BLaER1 treated with 17β-estradiol and CSF1 and Interleukin-3, amounts not matched to agents 10 nM and 100 nM (cell line): ENCODE measurements around the gene CYB5RL.

Experiments
- H3K27ac ChIP-seq, 11 experiments: shearing (Covaris generic); formaldehyde crosslinking; 2 replicates each; pipeline ENCODE4 v1.8.1; 2022
- H3K27me3 ChIP-seq, 11 experiments: shearing (Covaris generic); formaldehyde crosslinking; 2 replicates each; pipeline ENCODE4 v1.8.1; 2022
- H3K36me3 ChIP-seq, 11 experiments: shearing (Covaris generic); formaldehyde crosslinking; 2 replicates each; pipeline ENCODE4 v1.8.1; 2022
- H3K4me1 ChIP-seq, 10 experiments: shearing (Covaris generic); formaldehyde crosslinking; 2 replicates each; pipeline ENCODE4 v1.8.1; 2022
- H3K4me2 ChIP-seq, 11 experiments: shearing (Covaris generic); formaldehyde crosslinking; 2 replicates each; pipeline ENCODE4 v1.8.1; 2022
- H3K4me3 ChIP-seq, 10 experiments: shearing (Covaris generic); formaldehyde crosslinking; 2 replicates each; pipeline ENCODE4 v1.8.1; 2022
- H3K9ac ChIP-seq, 11 experiments: shearing (Covaris generic); formaldehyde crosslinking; 2 replicates each; pipeline ENCODE4 v1.8.1; 2022
- H3K9me3 ChIP-seq, 11 experiments: shearing (Covaris generic); formaldehyde crosslinking; replicated peaks in 1 of 11; 2 replicates each; pipeline ENCODE4 v1.8.1; 2022
- H4K20me1 ChIP-seq, 11 experiments: shearing (Covaris generic); formaldehyde crosslinking; 2 replicates each; pipeline ENCODE4 v1.8.1; 2022
- Cebpa-rat ChIP-seq, 11 experiments: shearing (Covaris generic); IDR thresholded peaks; 2 replicates each; pipeline ENCODE4 v1.8.1; 2022

Gene CYB5RL

DNA sequence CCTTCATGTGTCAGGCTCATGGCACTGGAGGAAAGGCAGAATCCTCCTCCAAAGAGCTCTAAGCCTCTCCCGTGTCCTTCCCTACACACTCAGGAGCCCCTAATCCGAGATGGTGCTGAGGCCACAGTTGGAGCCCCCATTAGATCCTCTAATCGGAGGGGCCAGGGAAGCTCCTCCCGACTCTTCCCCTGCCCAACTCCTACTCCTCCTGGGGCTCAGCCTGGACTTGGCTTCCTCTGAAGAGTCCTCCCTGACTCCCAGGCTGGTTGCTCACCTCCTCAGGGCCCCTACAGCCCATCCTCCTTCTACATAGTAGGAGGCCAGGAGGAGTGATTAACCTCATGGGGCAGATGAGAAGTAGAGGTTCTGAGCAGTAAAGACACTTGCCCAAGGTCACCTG, 25.7 kb downstream of the CYB5RL start:
- Histone ChIP-seq H3K27me3 (no peaks in the 10 kb centered on the region), H3K4me2 (peak overlapping the region in 10 of 11 experiments; percentile 18 to 72 (median 51); a peak in 19 of 22 replicates), H3K4me1 (peaks cover 16 to 43% (median 35%) of the 10 kb centered on the region in 10 experiments; a peak in 19 of 20 replicates), H3K4me3 (no peak overlapping the region), H4K20me1 (0 out of 22 replicates have a peak, but pooled peaks cover 0 to 4% (median 0%) of the 10 kb centered on the region in 11 experiments), H3K9me3 (no peaks in the 10 kb centered on the region), H3K9ac (peak overlapping the region in 3 of 11 experiments; percentile 7 to 37 (median 27); a peak in 1 of 22 replicates), H3K36me3 (peaks cover 4 to 29% (median 14%) of the 10 kb centered on the region in 11 experiments; a peak in 13 of 22 replicates), H3K27ac (peak overlapping the region in 7 of 11 experiments; percentile 11 to 77 (median 64); a peak in 8 of 22 replicates)
- TF ChIP-seq Cebpa-rat (IDR thresholded peaks at IDR 0.05) = no peak

GRCh38 chr1:54173681-54174080, 26.1 kb downstream of the CYB5RL start:
- 0 out of 22 replicates have a peak, but pooled peaks cover 0 to under 1% (median 0%) of the 10 kb centered on the region in 11 experiments for H4K20me1 ChIP-seq
- H3K4me3 ChIP-seq = no peak overlapping the region
- peak overlapping the region; percentile 3 to 72 (median 49); a peak in 20 of 22 replicates for H3K4me2 ChIP-seq
- peaks cover 0 to 26% (median 9%) of the 10 kb centered on the region in 11 experiments; a peak in 12 of 22 replicates for H3K36me3 ChIP-seq
- H3K9me3 ChIP-seq = no peaks in the 10 kb centered on the region
- H3K4me1 ChIP-seq = peaks cover 16 to 43% (median 35%) of the 10 kb centered on the region in 10 experiments; a peak in 19 of 20 replicates
- peak overlapping the region in 3 of 11 experiments; percentile 7 to 37 (median 14); a peak in 1 of 22 replicates for H3K9ac ChIP-seq
- no peak for TF ChIP-seq Cebpa-rat (IDR thresholded peaks at IDR 0.05)
- peak overlapping the region in 7 of 11 experiments; percentile 11 to 77 (median 71); a peak in 13 of 22 replicates for H3K27ac ChIP-seq
- H3K27me3 ChIP-seq = no peaks in the 10 kb centered on the region

GRCh38 chr1:54172614-54173599, 26.9 kb downstream of the CYB5RL start:
- peak overlapping the region in 9 of 11 experiments; percentile 11 to 64 (median 39); a peak in 14 of 22 replicates for H3K9ac ChIP-seq
- H3K4me2 ChIP-seq = peak overlapping the region; percentile 3 to 72 (median 49); a peak in 20 of 22 replicates
- TF ChIP-seq Cebpa-rat (IDR thresholded peaks at IDR 0.05) = no peak
- peaks cover 16 to 43% (median 35%) of the 10 kb centered on the region in 10 experiments; a peak in 19 of 20 replicates for H3K4me1 ChIP-seq
- peaks cover 0 to 18% (median 5%) of the 10 kb centered on the region in 11 experiments; a peak in 9 of 22 replicates for H3K36me3 ChIP-seq
- peak overlapping the region in 8 of 11 experiments; percentile 42 to 77 (median 68); a peak in 17 of 22 replicates for H3K27ac ChIP-seq
- H3K27me3 ChIP-seq = no peaks in the 10 kb centered on the region
- H3K9me3 ChIP-seq = no peaks in the 10 kb centered on the region
- H3K4me3 ChIP-seq = no peak overlapping the region
- H4K20me1 ChIP-seq = no peaks in the 10 kb centered on the region

- Histone ChIP-seq H3K4me3 (no peak overlapping the region), H3K27me3 (no peaks in the 10 kb centered on the region), H3K4me1 (peaks cover 16 to 43% (median 35%) of the 10 kb centered on the region in 10 experiments; a peak in 19 of 20 replicates), H3K36me3 (peaks cover 0 to 18% (median 5%) of the 10 kb centered on the region in 11 experiments; a peak in 7 of 22 replicates), H4K20me1 (no peaks in the 10 kb centered on the region), H3K9me3 (no peaks in the 10 kb centered on the region), H3K27ac (peak overlapping the region in 3 of 11 experiments; percentile 21 to 75 (median 71); a peak in 2 of 22 replicates), H3K4me2 (peak overlapping the region in 8 of 11 experiments; percentile 2 to 72 (median 32); a peak in 12 of 22 replicates), H3K9ac (no peak overlapping the region)
- no peak for TF ChIP-seq Cebpa-rat (IDR thresholded peaks at IDR 0.05)
Measured at GRCh38 chr1:54171606-54172005, 28.2 kb downstream of the CYB5RL start.

GRCh38 chr1:54171016-54171415, 28.8 kb downstream of the CYB5RL start:
- no peak overlapping the region for H3K4me3 ChIP-seq
- H3K9ac ChIP-seq = peak overlapping the region in 1 of 11 experiments; percentile 33; a peak in 1 of 22 replicates
- peak overlapping the region in 8 of 11 experiments; percentile 2 to 72 (median 32); a peak in 12 of 22 replicates for H3K4me2 ChIP-seq
- no peaks in the 10 kb centered on the region for H3K9me3 ChIP-seq
- H3K36me3 ChIP-seq = peaks cover 0 to 18% (median 5%) of the 10 kb centered on the region in 11 experiments; a peak in 7 of 22 replicates
- H4K20me1 ChIP-seq = no peaks in the 10 kb centered on the region
- no peak for TF ChIP-seq Cebpa-rat (IDR thresholded peaks at IDR 0.05)
- no peaks in the 10 kb centered on the region for H3K27me3 ChIP-seq
- H3K4me1 ChIP-seq = peaks cover 16 to 43% (median 35%) of the 10 kb centered on the region in 10 experiments; a peak in 19 of 20 replicates
- peak overlapping the region in 2 of 11 experiments; percentile 14 to 71; a peak in 2 of 22 replicates for H3K27ac ChIP-seq

GRCh38 chr1:54169068-54169467, 30.8 kb downstream of the CYB5RL start:
- H3K27me3 ChIP-seq = no peaks in the 10 kb centered on the region
- H3K36me3 ChIP-seq = peaks cover 0 to 7% (median 0%) of the 10 kb centered on the region in 11 experiments; a peak in 4 of 22 replicates
- no peak overlapping the region for H3K9ac ChIP-seq
- H4K20me1 ChIP-seq = no peaks in the 10 kb centered on the region
- H3K9me3 ChIP-seq = no peaks in the 10 kb centered on the region
- TF ChIP-seq Cebpa-rat (IDR thresholded peaks at IDR 0.05) = no peak
- no peak overlapping the region for H3K4me3 ChIP-seq
- no peak overlapping the region for H3K4me2 ChIP-seq
- no peak overlapping the region for H3K27ac ChIP-seq
- peaks cover 14 to 35% (median 30%) of the 10 kb centered on the region in 10 experiments; a peak in 19 of 20 replicates for H3K4me1 ChIP-seq

DNA sequence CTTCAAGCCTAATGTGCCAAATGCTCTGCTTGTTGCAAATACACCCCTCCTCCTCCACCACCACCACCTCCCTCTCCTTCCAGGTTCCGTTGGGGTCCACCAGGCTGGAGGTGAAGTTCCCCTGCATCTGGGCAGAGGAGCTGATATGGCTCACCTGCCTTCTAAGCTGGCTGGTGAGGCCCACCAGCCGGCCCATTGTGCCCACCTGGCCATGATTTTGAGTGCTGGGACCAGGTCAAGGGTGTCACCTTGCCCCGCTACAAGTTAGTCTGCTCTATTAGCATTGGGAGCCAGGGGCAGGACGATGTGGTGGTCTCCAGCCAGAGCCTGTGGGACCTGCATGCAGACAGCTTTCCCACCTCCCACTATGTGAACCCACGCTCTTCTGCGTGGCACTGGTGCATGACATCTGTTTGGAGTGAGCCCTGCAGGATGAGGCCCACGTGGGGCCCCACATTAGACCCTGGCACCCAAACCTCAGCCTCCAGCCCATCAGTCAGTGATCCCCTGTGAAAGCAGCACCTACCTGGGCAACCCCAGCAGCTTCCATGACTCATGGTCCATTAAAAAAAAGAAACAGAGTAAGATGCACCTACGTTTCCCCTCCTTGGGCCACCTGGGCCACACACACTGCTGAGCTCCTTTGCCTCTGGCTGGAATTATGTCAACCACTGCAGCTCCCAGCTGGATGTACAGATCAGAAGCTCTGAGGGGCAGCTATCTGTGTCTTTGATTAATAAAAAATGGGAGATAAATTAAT, 31.4 kb downstream of the CYB5RL start:
- no peak overlapping the region for H3K27ac ChIP-seq
- no peak for TF ChIP-seq Cebpa-rat (IDR thresholded peaks at IDR 0.05)
- H3K4me2 ChIP-seq = no peak overlapping the region

More for the DNA sequence above, 31.4 kb downstream of the CYB5RL start:
- Histone ChIP-seq H3K9ac (no peak overlapping the region), H3K36me3 (peaks cover 0 to under 1% (median 0%) of the 10 kb centered on the region in 11 experiments; a peak in 1 of 22 replicates), H3K4me1 (peaks cover 7 to 28% (median 23%) of the 10 kb centered on the region in 10 experiments; a peak in 19 of 20 replicates), H3K9me3 (no peaks in the 10 kb centered on the region), H3K4me3 (no peak overlapping the region), H3K27me3 (no peaks in the 10 kb centered on the region), H4K20me1 (no peaks in the 10 kb centered on the region)
